Epithelial cell of esophagus (primary cell): ENCODE measurements around the gene MAPK8IP2.

ENCODE experiments used
- DNase-seq: peaks from one replicate; pipeline ENCODE4 v3.0.0; 2010; ENCODE audit warnings: low read depth
- H3K4me3 ChIP-seq: 2 replicates; pipeline ENCODE4 v1.5.1; 2011; ENCODE audit warnings: mild to moderate bottlenecking, low read length, control low read depth
- TF ChIP-seq, protein P1 (sequence below): IDR thresholded peaks from 2 replicates; pipeline ENCODE4 v1.5.1; 2011; ENCODE audit warnings: low read depth, mild to moderate bottlenecking, low read length, control low read depth, inconsistent platforms; ENCODE audit not compliant: insufficient read depth; ENCODE audit errors: missing control alignments

Gene MAPK8IP2

DNA sequence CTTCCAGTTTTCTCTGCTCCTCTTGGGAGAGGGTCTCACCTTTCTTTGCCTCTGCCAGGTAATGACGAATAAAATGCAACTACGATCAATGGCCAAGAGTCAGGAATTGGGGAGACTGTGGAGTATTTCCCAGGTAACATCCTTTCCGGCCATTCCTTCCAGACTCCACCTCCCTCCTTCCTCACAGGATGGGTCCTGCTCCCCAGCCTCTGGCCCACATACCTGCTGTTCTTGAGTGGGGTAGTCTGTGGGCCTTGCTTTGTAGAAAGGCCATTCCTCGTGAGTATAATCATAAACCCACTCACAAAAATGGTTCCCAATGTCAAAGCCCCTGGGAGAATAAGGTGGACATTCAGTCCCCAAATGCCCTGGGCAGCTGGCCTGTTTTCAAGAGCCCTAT is 20.8 kb upstream of the MAPK8IP2 start:
- no peak for DNase-seq
- TF ChIP-seq, protein P1, sequence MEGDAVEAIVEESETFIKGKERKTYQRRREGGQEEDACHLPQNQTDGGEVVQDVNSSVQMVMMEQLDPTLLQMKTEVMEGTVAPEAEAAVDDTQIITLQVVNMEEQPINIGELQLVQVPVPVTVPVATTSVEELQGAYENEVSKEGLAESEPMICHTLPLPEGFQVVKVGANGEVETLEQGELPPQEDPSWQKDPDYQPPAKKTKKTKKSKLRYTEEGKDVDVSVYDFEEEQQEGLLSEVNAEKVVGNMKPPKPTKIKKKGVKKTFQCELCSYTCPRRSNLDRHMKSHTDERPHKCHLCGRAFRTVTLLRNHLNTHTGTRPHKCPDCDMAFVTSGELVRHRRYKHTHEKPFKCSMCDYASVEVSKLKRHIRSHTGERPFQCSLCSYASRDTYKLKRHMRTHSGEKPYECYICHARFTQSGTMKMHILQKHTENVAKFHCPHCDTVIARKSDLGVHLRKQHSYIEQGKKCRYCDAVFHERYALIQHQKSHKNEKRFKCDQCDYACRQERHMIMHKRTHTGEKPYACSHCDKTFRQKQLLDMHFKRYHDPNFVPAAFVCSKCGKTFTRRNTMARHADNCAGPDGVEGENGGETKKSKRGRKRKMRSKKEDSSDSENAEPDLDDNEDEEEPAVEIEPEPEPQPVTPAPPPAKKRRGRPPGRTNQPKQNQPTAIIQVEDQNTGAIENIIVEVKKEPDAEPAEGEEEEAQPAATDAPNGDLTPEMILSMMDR: no peak
- no peak overlapping the region for H3K4me3 ChIP-seq

DNA sequence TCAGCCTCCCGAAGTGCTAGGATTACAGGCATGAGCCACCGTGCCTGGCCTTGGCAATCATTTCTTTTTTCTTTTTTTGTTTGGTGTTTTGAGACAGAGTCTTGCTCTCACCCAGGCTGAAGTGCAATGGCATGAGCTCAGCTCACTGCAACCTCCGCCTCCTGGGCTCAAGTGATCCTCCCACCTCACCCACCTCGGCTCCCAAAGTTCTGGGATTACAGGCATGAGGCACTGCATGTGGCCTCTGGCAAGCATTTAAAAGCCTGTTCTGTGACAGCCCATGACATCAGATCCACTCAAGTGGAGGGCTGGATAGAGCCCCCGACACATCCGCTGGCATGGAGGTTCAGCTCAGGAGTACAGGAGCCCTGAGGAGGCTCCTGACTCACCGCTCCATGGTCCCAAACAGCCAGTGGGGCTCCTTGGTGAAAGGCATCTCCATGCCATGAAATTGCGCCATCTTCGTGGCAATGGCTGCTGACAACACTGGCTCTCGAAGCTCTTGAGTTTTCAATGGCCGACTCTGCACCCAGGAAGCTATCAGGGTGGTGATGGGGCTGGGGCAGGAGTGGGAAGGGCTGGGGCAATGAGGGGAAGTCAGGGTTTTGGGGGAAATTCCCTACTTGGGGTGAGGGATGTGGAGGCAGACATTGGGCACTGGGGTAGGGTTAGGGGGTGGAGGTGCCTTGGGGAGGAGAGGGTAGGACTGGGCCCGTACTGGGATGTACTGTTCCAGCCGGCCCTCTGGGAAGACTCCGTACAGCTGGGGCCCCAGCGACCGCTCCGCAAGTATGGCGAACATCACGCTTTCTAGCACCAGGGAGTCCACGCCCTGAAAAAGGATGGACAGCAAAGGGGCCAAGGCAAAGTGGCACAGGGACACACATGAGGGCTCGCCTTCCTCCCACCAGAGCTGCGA is 19.3 kb upstream of the MAPK8IP2 start:
- peak overlapping the region; percentile 72 for H3K4me3 ChIP-seq
- TF ChIP-seq, protein P1: no peak
- no peak for DNase-seq

DNA sequence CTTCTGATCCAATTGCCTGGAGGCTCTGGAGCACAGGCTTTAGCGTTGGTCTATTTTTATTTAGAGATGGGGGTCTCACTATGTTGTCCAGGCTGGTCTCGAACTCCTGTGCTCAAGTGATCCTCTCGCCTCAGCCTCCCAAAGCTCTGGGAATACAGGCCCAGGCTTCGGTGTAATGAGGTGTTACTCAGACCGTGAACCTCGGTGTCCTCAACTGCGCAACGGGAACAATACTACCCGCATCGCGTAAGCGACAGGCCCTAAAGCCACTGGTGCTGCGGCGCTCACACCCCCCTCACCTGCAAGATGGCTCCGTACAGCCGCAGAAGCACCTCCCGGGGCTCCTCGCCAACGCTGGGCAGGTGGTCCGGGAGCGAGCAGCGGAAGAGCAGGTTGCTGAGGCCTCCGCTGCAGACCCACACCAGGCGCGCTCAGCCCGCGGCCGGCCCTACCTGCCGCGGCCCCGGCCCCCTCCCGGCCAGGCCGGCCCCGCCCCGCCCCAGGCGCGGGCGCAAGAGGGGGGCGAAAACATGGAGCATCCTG is 18.6 kb upstream of the MAPK8IP2 start:
- DNase-seq: peak; percentile 33
- peak overlapping the region; percentile 72 for H3K4me3 ChIP-seq
- TF ChIP-seq, protein P1: no peak

DNA sequence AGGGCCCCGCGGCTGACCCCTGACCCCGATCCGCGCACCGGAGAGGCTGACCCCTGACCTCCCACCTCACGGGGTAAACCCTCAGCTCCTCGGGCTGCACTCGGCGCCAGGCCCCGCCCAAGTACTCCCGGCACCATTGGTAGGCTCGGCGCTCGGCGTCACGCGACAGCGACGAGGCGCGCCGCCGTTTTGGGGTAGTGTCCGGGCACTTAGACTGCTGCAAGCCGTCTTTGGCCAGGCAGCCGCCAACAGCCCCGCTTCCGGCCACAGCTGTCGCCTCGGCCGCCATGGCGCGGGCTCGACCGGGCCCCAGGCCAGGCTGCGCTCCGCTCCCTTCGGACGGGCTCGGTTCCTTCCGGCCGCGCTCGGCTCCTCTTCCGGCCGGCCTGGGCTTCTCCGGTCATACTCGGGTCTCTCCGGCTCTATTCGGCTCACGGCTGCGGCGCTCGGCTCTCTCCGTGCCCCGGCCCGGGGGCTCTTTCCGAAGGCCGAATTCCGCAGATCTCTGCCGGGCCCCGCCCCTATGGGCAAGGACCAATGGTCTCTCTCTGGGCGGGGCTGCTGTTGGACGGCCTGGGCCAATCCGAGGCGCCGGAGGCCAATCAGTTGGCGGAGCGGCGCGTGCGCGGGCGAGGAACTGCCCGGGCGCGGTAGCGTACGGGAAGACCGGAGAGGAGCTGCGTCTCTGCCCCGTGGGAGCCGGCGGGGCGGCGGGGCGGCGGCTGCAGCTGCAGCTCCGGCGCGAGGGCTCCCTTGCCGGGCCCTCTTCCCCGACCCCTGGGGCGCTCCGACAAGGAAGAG is 17.9 kb upstream of the MAPK8IP2 start, which contains the start of gene CHKB:
Gene CHKB, minus strand, starts transcription at position 357 of the 801 bp plus-strand sequence. Its CDS starts 68 bp downstream, at position 289.
- TF ChIP-seq, protein P1: no peak
- peak; percentile 99 for DNase-seq
- peak within 1 kb of the TSS; percentile 81 for H3K4me3 ChIP-seq

DNA sequence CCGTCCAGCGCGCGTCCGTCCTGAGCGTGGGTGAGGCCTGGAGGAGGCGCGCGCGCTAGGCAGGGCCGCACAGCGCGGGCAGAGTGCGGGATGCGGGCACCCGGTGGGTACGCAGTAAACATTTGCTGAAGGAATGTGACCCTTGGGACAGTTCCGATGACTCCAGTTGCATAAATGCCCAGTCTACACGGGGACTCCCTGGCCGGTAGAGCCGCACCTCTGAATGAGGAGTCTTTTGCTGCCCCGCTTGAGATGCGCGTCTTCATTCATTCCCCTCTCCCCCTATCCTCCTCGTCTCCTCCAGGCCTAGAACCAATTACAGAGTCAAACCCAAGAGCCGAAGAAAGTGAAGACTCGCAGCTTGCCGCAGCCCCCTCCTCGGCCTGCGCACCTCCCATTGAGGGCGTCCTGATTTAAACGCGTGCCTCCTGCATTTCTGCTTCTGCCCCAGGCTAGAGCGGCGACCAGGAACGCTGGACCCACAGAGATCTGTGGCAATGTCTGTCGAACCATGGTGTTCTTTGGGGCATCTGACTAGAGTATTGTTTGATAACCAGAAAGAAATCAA is 17.2 kb upstream of the MAPK8IP2 start:
- DNase-seq: no peak
- H3K4me3 ChIP-seq: peak overlapping the region; percentile 81
- TF ChIP-seq, protein P1: no peak
